ENCODE data around the gene TRPM3. TPM values are rescaled to one million over a fixed set of nuclear protein-coding genes. Genes with fewer than 3 reads are reported as not detected.

Gene TRPM3
- total RNA-seq, 1 experiment from 2014 or later, result not detected

DNA sequence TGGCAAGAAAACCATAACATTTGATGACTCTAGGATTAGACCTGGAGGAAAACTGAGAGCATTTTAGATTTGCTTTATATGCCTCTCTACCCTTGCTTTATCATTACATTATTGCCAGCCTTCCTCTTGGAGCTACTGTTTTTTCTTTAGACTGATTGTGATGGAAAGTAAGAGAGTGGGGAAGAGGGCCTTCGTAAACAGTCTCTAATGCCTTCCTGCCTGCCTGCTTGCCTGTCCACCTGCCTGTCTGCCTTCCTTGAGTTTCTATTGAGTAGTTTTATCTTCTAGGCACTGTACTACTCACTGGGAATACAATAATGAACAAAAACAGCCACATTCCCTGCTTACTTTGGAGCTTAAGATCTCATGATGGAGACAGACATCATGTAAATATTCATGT lies 189.3 kb downstream of the TRPM3 start:
- TF ChIP-seq, protein P1, sequence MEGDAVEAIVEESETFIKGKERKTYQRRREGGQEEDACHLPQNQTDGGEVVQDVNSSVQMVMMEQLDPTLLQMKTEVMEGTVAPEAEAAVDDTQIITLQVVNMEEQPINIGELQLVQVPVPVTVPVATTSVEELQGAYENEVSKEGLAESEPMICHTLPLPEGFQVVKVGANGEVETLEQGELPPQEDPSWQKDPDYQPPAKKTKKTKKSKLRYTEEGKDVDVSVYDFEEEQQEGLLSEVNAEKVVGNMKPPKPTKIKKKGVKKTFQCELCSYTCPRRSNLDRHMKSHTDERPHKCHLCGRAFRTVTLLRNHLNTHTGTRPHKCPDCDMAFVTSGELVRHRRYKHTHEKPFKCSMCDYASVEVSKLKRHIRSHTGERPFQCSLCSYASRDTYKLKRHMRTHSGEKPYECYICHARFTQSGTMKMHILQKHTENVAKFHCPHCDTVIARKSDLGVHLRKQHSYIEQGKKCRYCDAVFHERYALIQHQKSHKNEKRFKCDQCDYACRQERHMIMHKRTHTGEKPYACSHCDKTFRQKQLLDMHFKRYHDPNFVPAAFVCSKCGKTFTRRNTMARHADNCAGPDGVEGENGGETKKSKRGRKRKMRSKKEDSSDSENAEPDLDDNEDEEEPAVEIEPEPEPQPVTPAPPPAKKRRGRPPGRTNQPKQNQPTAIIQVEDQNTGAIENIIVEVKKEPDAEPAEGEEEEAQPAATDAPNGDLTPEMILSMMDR (IDR thresholded peaks at IDR 0.05; ENCODE audit: insufficient read depth in 1 of 2, low read depth in 1 of 2, low read length in 1 of 2, severe bottlenecking in 1 of 2, unreplicated experiment in 1 of 2), result no peak
- Mint-ChIP-seq H3K27ac (ENCODE audit: unreplicated experiment) (no peak overlapping the region), H3K36me3 (ENCODE audit: insufficient read depth, unreplicated experiment) (no peaks in the 10 kb centered on the region), H3K4me3 (ENCODE audit: unreplicated experiment) (no peak overlapping the region), H3K4me1 (ENCODE audit: low read depth, unreplicated experiment) (no peaks in the 10 kb centered on the region), H3K27me3 (ENCODE audit: insufficient read depth, unreplicated experiment) (peaks cover 2% of the 10 kb centered on the region), H3K9me3 (ENCODE audit: unreplicated experiment) (no peaks in the 10 kb centered on the region)
- ChIA-PET POLR2A (no interaction called here), CTCF (no interaction called here)
- Histone ChIP-seq H3K4me3 (ENCODE audit: low read depth, low read length) (no peak overlapping the region), H3K9me3 (no peaks in the 10 kb centered on the region), H3K36me3 (ENCODE audit: control insufficient read depth, insufficient read depth, low read length) (no peaks in the 10 kb centered on the region), H3K27me3 (replicated peaks; ENCODE audit: control insufficient read depth, insufficient read depth, low read length) (no peaks in the 10 kb centered on the region), H3K4me1 (no peaks in the 10 kb centered on the region)
- no TSS peak for BruUV-seq (replicated peaks)
- intact Hi-C loops (cut with micrococcal nuclease; ENCODE audit: unreplicated experiment), result no loop called here
- no peak for DNase-seq

DNA sequence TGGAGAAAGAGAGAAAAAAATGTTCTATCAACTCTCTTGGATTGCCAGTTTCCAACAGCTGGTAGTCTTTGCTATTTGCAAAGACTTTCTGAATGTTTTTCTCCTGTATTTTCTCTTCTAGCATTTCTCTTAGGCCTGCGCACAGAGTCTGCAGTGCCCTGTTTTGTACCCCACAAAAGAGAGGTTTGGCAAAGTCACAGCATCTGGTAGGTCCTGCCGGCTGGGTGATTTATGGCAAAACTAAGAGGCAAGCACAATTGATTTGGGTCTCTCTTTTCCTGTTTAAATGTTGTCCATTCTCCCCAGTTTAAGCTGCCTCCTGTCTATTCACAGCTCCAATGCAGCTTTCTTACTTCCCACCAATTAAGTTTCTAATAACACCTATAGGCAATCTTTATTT lies 193.9 kb downstream of the TRPM3 start:
- BruUV-seq (replicated peaks), result no TSS peak
- Histone ChIP-seq H3K36me3 (ENCODE audit: control insufficient read depth, insufficient read depth, low read length) (no peaks in the 10 kb centered on the region), H3K4me3 (ENCODE audit: low read depth, low read length) (no peak overlapping the region), H3K4me1 (no peaks in the 10 kb centered on the region), H3K27me3 (replicated peaks; ENCODE audit: control insufficient read depth, insufficient read depth, low read length) (no peaks in the 10 kb centered on the region), H3K9me3 (no peaks in the 10 kb centered on the region)
- no peak overlapping the region for H3K4me3 Mint-ChIP-seq (ENCODE audit: unreplicated experiment)
- no peaks in the 10 kb centered on the region for H3K9me3 Mint-ChIP-seq (ENCODE audit: unreplicated experiment)
- intact Hi-C loops (cut with micrococcal nuclease; ENCODE audit: unreplicated experiment), result no loop called here
- no peaks in the 10 kb centered on the region for H3K4me1 Mint-ChIP-seq (ENCODE audit: low read depth, unreplicated experiment)
- CTCF ChIA-PET, result no interaction called here
- POLR2A ChIA-PET, result no interaction called here
- DNase-seq, result no peak
- TF ChIP-seq, protein P1 (IDR thresholded peaks at IDR 0.05; ENCODE audit: insufficient read depth in 1 of 2, low read depth in 1 of 2, low read length in 1 of 2, severe bottlenecking in 1 of 2, unreplicated experiment in 1 of 2), result no peak
- H3K27ac Mint-ChIP-seq (ENCODE audit: unreplicated experiment), result no peak overlapping the region
- H3K27me3 Mint-ChIP-seq (ENCODE audit: insufficient read depth, unreplicated experiment), result no peaks in the 10 kb centered on the region
- no peaks in the 10 kb centered on the region for H3K36me3 Mint-ChIP-seq (ENCODE audit: insufficient read depth, unreplicated experiment)

DNA sequence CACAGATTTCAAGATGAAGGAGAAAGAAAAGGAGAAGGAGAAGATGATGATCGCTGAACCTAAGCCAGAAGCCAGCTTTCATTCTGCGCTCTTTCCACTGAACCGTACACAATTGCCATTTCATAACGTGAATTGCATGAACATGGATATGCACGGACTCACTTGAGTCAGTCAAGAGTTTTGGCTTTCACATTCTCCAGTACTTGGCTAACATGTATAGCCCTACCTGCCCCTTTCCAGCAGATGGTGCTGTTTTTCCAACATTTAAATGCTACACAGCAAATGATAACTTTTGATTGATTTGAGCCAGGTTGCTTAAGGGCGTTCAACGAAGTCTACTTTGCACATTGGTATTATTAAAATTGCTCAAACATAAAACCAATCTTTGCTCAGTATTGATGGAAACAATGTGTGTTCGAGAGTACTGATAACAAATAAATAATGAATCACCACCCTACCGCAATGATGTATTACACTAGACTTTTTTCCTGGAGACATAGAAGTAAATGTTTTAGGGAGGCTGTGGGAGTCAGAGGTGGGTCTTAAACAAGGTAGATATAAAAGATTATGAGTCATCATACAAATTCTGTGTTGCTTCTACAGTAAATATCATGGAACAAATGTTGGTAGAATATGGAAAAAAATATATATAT lies 196.4 kb downstream of the TRPM3 start:
- Histone ChIP-seq H3K4me1 (no peaks in the 10 kb centered on the region), H3K4me3 (ENCODE audit: low read depth, low read length) (no peak overlapping the region), H3K36me3 (ENCODE audit: control insufficient read depth, insufficient read depth, low read length) (no peaks in the 10 kb centered on the region), H3K9me3 (no peaks in the 10 kb centered on the region), H3K27me3 (replicated peaks; ENCODE audit: control insufficient read depth, insufficient read depth, low read length) (no peaks in the 10 kb centered on the region)
- Mint-ChIP-seq H3K36me3 (ENCODE audit: insufficient read depth, unreplicated experiment) (no peaks in the 10 kb centered on the region), H3K9me3 (ENCODE audit: unreplicated experiment) (no peaks in the 10 kb centered on the region), H3K4me1 (ENCODE audit: low read depth, unreplicated experiment) (no peaks in the 10 kb centered on the region), H3K27me3 (ENCODE audit: insufficient read depth, unreplicated experiment) (no peaks in the 10 kb centered on the region), H3K4me3 (ENCODE audit: unreplicated experiment) (no peak overlapping the region), H3K27ac (ENCODE audit: unreplicated experiment) (no peak overlapping the region)
- intact Hi-C loops (cut with micrococcal nuclease; ENCODE audit: unreplicated experiment), result loop anchor here (1.0 kb wide), 2 partner anchors 77 to 324 kb away; no protein-coding TSS in a partner anchor
- ChIA-PET POLR2A (no interaction called here), CTCF (no interaction called here)
- peak; percentile 13 to 19 for DNase-seq
- no TSS peak for BruUV-seq (replicated peaks)
- TF ChIP-seq, protein P1 (IDR thresholded peaks at IDR 0.05; ENCODE audit: insufficient read depth in 1 of 2, low read depth in 1 of 2, low read length in 1 of 2, severe bottlenecking in 1 of 2, unreplicated experiment in 1 of 2), result peak in 1 of 2 experiments; percentile 38
